Liver (tissue), 9 donors: Measurements from ENCODE around the gene BHLHE23. TPM values are rescaled to one million over a fixed set of nuclear protein-coding genes. Genes with fewer than 3 reads are reported as not detected.

ENCODE experiments used
- DNase-seq: peaks from one replicate; pipeline ENCODE4 v3.0.0-alpha.2; 2017; ENCODE audit warnings: low spot score
- H3K27ac ChIP-seq, 2 donors: one replicate each; pipeline ENCODE4 v1.7.0; 2013; ENCODE audit warnings: inconsistent platforms in 2 of 2, low read length in 2 of 2, control low read depth in 1 of 2, low read depth in 1 of 2, mild to moderate bottlenecking in 1 of 2
- H3K27me3 ChIP-seq, 4 donors: one replicate each; pipeline versions ENCODE4 v1.6.1 to v1.7.0; 2013; ENCODE audit warnings: low read length in 3 of 4, inconsistent platforms in 1 of 4, mild to moderate bottlenecking in 1 of 4, moderate library complexity in 1 of 4; ENCODE audit not compliant: control insufficient read depth in 4 of 4, insufficient read depth in 4 of 4
- H3K36me3 ChIP-seq, 4 donors: one replicate each; pipeline versions ENCODE4 v1.6.1 to v1.7.0; 2013; ENCODE audit warnings: low read length in 3 of 4, mild to moderate bottlenecking in 3 of 4, low read depth in 1 of 4, moderate library complexity in 1 of 4; ENCODE audit not compliant: control insufficient read depth in 4 of 4, insufficient read depth in 3 of 4
- H3K4me1 ChIP-seq, 4 donors: one replicate each; pipeline versions ENCODE4 v1.6.1 to v1.7.0; 2013; ENCODE audit warnings: low read length in 3 of 4, mild to moderate bottlenecking in 3 of 4, moderate library complexity in 1 of 4; ENCODE audit not compliant: control insufficient read depth in 4 of 4, insufficient read depth in 4 of 4
- H3K4me3 ChIP-seq, 3 donors: one replicate each; pipeline versions ENCODE4 v1.6.1 to v1.7.0; 2013; ENCODE audit warnings: low read length in 3 of 3, control low read depth in 1 of 3, low read depth in 1 of 3, mild to moderate bottlenecking in 1 of 3
- H3K9ac ChIP-seq, 2 donors: one replicate each; pipeline ENCODE4 v1.7.0; 2013; ENCODE audit warnings: low read length in 2 of 2, mild to moderate bottlenecking in 2 of 2, moderate library complexity in 2 of 2, control low read depth in 1 of 2, low read depth in 1 of 2
- H3K9me3 ChIP-seq, 4 donors: one replicate each; pipeline versions ENCODE4 v1.6.1 to v1.7.0; 2013; ENCODE audit warnings: low read length in 3 of 4; ENCODE audit not compliant: control insufficient read depth in 4 of 4
- EGR1 ChIP-seq, 2 donors: IDR thresholded peaks; 2 replicates each; pipeline ENCODE4 v1.6.1; 2016 to 2018; ENCODE audit warnings: antibody characterized with exemption in 2 of 2, low read depth in 2 of 2
- FOXA1 ChIP-seq: IDR thresholded peaks from 2 replicates; pipeline ENCODE4 v1.6.1; 2016; ENCODE audit warnings: antibody characterized with exemption
- GABPA ChIP-seq, 2 donors: IDR thresholded peaks in 1 of 2; conservative IDR thresholded peaks in 1 of 2; 2 replicates each; pipeline ENCODE4 v1.6.1; 2016; ENCODE audit warnings: antibody characterized with exemption in 2 of 2, mild to moderate bottlenecking in 1 of 2, moderate library complexity in 1 of 2
- HNF4A ChIP-seq, 2 donors: conservative IDR thresholded peaks; 2 replicates each; pipeline ENCODE4 v1.6.1; 2016; ENCODE audit warnings: antibody characterized with exemption in 2 of 2, mild to moderate bottlenecking in 2 of 2
- HNF4G ChIP-seq: IDR thresholded peaks from 2 replicates; pipeline ENCODE4 v1.6.1; 2016; ENCODE audit warnings: antibody characterized with exemption
- MAX ChIP-seq: IDR thresholded peaks from 2 replicates; pipeline ENCODE4 v1.6.1; 2016; ENCODE audit warnings: antibody characterized with exemption
- SP1 ChIP-seq: IDR thresholded peaks from 2 replicates; pipeline ENCODE4 v1.6.1; 2018; ENCODE audit warnings: antibody characterized with exemption, mild to moderate bottlenecking
- TAF1 ChIP-seq: conservative IDR thresholded peaks from 2 replicates; pipeline ENCODE4 v1.6.1; 2016; ENCODE audit warnings: antibody characterized with exemption, mild to moderate bottlenecking
- YY1 ChIP-seq: IDR thresholded peaks from 2 replicates; pipeline ENCODE4 v1.6.1; 2016; ENCODE audit warnings: antibody characterized with exemption, mild to moderate bottlenecking
- WGBS: extraction: QIAGEN DNeasy Blood & Tissue Kit; methylation state at CpG from one replicate; pipeline ENCODE4 v1.1.7; 2013; 5-methylcytosine and 5-hydroxymethylcytosine counted together
- polyA plus RNA-seq, 2 donors: library from polyadenylated mRNA; stranded (reverse) in 1 of 2; unstranded in 1 of 2; fragments of 200-250 nt in 1 of 2; fragments of >200 nt in 1 of 2; fragmentation: Nextera tagmentation in 1 of 2; extraction: Ambion mirVana in 1 of 2; gene quantifications; one replicate each; pipeline versions ENCODE4 v1.2.1 to v1.2.3, GENCODE V29; 2013 to 2015
- total RNA-seq, 2 donors: library from RNA; depleted of rRNA; stranded (reverse); fragments of >200 nt; gene quantifications; one replicate each; pipeline ENCODE4 v1.2.3, GENCODE V29; 2014
- TF ChIP-seq, protein P1 (sequence below): fragments of 150-350 bp; IDR thresholded peaks from 2 replicates; pipeline ENCODE4 v1.5.1; 2017; ENCODE audit warnings: improper control_type of control experiment, low read depth, low read length; ENCODE audit not compliant: missing input control
- TF ChIP-seq, protein P2 (sequence below): IDR thresholded peaks from 2 replicates; pipeline ENCODE4 v1.6.1; 2016; ENCODE audit warnings: antibody characterized with exemption, mild to moderate bottlenecking
- donor health status: healthy.
- donor health status: healthy.
- donor health status: healthy.
- donor health status: healthy.
- donor health status: healthy.

Gene BHLHE23
- total and polyA plus RNA-seq, 4 donors, result not detected

DNA sequence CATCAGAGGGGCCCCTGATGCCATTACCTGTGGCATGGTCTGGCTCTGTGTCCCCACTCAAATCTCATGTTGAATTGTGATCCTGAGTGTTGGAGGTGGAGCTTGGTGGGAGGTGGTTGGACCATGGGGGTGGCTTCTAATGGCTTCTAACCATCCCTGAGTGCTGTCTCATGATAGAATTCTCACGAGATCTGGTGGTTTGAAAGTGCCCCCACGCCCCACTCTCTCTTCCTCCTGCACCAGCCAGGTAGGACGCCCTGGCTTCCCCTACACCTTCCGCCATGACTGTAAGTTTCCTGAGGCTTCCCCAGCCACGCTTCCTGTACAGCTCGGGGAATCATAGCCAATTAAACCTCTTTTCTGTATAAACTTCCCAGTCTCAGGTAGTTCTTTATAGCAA is 14.9 kb downstream of the BHLHE23 start (continued):
- TF ChIP-seq GABPA (IDR thresholded peaks at IDR 0.05 in 1 of 2, conservative IDR thresholded peaks at IDR 0.05 in 1 of 2), result no peak
- TF ChIP-seq MAX, result no peak
- no peak for TF ChIP-seq TAF1
- TF ChIP-seq, protein P1, sequence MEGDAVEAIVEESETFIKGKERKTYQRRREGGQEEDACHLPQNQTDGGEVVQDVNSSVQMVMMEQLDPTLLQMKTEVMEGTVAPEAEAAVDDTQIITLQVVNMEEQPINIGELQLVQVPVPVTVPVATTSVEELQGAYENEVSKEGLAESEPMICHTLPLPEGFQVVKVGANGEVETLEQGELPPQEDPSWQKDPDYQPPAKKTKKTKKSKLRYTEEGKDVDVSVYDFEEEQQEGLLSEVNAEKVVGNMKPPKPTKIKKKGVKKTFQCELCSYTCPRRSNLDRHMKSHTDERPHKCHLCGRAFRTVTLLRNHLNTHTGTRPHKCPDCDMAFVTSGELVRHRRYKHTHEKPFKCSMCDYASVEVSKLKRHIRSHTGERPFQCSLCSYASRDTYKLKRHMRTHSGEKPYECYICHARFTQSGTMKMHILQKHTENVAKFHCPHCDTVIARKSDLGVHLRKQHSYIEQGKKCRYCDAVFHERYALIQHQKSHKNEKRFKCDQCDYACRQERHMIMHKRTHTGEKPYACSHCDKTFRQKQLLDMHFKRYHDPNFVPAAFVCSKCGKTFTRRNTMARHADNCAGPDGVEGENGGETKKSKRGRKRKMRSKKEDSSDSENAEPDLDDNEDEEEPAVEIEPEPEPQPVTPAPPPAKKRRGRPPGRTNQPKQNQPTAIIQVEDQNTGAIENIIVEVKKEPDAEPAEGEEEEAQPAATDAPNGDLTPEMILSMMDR, result no peak

DNA sequence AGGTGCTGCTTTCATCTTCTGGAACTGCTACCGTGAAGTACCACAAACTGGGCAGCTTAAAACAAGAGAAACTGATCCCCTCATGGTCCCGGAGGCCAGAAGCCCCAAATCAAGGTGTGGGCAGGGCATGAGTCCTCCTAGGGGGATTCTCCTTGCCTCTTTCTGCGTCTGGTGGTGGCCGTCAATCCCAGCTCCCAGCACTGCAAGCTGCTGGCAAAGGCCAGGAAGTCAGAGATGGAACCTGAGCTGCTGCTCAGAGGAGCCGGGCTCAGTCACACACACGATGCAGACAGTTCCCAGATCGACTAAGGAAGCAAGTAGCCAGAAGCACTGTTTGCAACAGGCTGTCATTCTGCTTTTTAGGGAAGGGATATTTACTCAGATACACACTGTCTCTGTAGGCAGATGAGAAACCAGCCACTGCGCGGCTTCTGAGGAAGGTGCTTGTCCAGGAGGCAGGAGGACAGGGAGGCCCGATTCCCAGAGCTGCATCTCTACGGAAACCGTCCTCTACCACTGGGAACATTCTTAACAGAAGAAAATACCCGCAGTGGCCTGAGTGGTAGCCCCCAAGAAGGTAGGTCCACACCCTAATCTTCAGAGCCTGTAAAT is 15.5 kb downstream of the BHLHE23 start:
- DNase-seq, result no peak
- WGBS, result 63% methylated on average over 13 of the region's 13 CpGs
- no peak for TF ChIP-seq TAF1
- no peak for TF ChIP-seq YY1
- no peak for TF ChIP-seq HNF4G
- TF ChIP-seq, protein P1, result no peak
- no peak for TF ChIP-seq MAX
- TF ChIP-seq, protein P2, sequence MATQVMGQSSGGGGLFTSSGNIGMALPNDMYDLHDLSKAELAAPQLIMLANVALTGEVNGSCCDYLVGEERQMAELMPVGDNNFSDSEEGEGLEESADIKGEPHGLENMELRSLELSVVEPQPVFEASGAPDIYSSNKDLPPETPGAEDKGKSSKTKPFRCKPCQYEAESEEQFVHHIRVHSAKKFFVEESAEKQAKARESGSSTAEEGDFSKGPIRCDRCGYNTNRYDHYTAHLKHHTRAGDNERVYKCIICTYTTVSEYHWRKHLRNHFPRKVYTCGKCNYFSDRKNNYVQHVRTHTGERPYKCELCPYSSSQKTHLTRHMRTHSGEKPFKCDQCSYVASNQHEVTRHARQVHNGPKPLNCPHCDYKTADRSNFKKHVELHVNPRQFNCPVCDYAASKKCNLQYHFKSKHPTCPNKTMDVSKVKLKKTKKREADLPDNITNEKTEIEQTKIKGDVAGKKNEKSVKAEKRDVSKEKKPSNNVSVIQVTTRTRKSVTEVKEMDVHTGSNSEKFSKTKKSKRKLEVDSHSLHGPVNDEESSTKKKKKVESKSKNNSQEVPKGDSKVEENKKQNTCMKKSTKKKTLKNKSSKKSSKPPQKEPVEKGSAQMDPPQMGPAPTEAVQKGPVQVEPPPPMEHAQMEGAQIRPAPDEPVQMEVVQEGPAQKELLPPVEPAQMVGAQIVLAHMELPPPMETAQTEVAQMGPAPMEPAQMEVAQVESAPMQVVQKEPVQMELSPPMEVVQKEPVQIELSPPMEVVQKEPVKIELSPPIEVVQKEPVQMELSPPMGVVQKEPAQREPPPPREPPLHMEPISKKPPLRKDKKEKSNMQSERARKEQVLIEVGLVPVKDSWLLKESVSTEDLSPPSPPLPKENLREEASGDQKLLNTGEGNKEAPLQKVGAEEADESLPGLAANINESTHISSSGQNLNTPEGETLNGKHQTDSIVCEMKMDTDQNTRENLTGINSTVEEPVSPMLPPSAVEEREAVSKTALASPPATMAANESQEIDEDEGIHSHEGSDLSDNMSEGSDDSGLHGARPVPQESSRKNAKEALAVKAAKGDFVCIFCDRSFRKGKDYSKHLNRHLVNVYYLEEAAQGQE, result no peak
- TF ChIP-seq SP1, result no peak
- TF ChIP-seq HNF4A (conservative IDR thresholded peaks at IDR 0.05), result no peak
- Histone ChIP-seq H3K36me3 (no peaks in the 10 kb centered on the region), H3K4me1 (no peaks in the 10 kb centered on the region), H3K27me3 (peaks cover 0 to 3% (median 2%) of the 10 kb centered on the region in 4 donors), H3K27ac (no peak overlapping the region), H3K9ac (no peak overlapping the region), H3K4me3 (no peak overlapping the region), H3K9me3 (no peaks in the 10 kb centered on the region)

- H3K4me1 ChIP-seq, result no peaks in the 10 kb centered on the region
- no peak overlapping the region for H3K27ac ChIP-seq
- no peak for DNase-seq
- H3K27me3 ChIP-seq, result peaks cover 0 to 3% (median 2%) of the 10 kb centered on the region in 4 donors
- H3K9me3 ChIP-seq, result no peaks in the 10 kb centered on the region
- H3K4me3 ChIP-seq, result no peak overlapping the region
- TF ChIP-seq HNF4G (no peak), YY1 (no peak), FOXA1 (no peak), EGR1 (IDR thresholded peaks at IDR 0.05; ENCODE audit: low read depth in 2 of 2) (no peak), HNF4A (conservative IDR thresholded peaks at IDR 0.05) (no peak)
- no peaks in the 10 kb centered on the region for H3K36me3 ChIP-seq
- WGBS, result 63% methylated on average over 22 of the region's 22 CpGs
- H3K9ac ChIP-seq, result no peak overlapping the region
Measured at GRCh38 chr20:62990306-62990825, 16.4 kb downstream of the BHLHE23 start.
